Measurements from ENCODE around the gene RNU2-63P.
"Not testable (repeated sequence)": the region's sequence is repeated elsewhere in the genome, so short reads cannot be mapped to it uniquely, and the experiment has no call there.

The RNU2-63P gene

DNA sequence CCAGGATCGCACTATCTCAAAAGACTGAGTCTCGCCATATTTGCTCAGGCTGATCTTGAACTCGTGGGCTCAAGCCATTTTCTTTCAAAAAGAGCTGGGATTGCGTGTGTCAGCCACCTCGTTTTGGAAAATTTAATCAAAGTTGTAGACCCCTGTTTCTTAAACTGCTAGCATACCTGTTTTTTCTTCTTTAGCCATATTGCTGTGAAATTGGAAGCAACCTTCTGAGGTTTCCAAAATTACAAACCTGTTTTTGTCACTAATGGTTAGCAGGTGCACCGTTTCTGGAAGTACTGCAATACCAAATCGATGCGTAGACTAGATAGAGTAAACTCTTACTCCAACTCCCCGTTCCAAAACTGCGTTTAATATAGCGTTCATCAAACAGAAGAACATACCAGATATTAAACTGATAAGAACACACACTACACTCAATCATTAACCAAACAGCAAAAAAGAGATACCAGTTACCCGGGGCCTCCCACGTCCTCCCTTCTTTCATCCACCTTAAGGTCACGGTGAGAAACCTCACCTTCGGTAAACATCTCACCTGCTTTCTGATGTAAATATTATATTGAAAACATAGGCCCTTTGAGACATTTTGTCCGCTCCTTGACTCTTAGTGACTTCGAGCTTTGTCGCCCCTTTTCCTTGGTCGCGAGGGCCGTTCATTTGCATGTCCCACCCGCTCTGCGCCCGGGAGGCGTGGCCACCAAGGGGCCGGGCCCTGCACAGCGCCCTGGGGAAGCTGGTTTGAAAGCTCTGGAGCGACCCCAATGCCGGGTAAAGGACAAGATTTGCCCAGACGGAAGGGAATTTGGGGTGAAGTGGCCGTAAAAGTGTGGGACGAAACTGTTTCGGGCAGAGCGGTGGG is at the start of gene RNU2-63P:
Gene RNU2-63P, minus strand, starts transcription at position 462 of the 874 bp plus-strand sequence.
- DNase-seq: peak; percentile 88

DNA sequence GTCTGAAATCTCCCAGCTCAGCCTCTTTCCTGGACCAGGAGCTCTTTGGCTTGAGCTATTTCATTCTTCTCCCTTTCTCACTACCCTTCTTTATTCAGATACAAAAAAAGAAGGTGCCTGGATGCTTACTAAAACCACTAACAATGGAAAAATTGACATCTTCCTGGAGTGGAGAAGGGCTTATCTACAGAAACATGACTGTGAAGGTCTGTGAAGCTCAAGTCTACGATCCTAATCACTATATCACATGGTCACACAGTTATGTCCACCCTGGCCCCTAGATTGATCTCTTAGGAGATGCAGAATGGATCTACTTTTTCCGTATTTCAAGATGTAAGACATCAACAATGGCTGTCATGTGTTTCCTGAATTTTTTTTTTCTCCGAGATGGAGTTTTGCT is 44.9 kb upstream of the RNU2-63P start:
- no peak for DNase-seq

DNA sequence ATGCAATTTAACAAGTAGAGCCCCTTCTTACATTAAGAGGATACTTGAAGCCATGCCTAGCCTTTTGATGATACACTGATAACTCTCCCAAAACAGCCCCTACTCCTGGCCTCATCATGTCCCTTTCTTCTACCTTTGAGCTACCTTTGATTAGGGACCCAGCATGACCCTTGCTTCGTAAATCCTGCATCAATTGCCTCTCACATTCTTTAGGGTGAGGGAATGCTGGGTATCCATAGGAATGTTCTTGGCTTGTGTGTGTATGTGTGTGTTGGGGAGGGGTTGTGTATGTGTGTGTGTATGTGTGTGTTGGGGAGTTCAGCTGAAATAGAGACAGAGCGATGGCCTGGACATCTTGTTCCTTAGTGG is 44.5 kb upstream of the RNU2-63P start:
- DNase-seq: no peak

DNA sequence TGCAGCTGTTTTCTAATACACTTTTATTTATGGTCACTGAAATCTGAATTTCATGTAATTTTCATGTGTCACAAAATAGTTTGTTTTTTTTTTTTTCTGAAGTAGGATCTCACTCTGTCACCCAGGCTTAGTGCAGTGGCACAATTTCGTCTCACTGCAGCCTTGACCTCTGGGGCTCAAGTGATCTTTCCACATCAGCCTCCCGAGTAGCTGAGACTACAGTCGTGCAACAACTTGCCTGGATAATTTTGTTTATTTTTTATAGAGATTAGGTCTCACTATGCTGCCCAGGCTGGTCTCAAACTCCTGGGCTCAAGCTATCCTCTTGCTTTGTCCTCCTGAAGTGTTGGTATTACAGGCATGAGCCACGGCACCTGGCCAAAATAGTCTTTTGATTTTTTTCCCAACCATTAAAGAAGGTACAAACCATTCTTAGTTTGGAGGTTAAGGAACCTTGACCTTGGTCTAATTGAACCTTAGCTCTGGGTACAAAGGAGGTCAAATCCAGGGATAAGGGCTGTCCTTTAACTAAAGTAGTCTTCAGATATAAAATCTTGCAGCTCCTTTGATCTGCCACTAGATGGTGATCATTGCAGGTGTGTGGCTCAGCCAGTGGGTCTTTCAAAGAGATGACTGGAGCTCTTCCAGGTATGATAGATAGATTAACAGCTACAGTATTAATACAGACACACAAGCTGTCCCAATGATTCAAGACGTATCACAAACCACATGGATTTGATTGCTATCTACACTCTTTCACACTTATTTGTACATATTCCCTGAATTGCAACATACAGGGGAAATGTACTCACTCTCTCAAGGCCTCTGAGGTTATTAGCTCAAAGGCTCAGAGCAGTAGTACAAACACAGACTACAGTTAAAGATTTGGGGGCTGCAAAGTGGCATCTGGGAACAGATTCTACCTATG is 43.9 kb upstream of the RNU2-63P start:
- DNase-seq: peak; percentile 43

DNA sequence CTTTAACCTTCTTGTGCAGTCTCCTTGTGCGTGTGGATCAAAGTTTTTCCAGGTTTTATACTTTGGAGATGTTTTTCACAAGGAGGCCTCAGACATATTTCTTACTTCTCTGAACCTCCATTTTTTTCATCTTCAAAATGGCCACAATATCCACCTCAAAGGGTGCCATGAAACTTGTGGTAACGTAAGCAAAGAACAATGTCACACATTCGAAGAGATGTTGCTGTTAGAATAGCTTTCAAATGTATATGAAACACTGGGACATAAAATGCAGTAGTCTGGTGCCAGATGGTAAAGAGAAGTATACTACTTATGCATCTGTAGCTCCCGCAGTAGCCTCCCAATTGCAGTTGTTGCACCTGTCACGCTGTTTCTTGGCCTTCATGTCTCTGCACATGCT is 41.8 kb upstream of the RNU2-63P start:
- DNase-seq: no peak

DNA sequence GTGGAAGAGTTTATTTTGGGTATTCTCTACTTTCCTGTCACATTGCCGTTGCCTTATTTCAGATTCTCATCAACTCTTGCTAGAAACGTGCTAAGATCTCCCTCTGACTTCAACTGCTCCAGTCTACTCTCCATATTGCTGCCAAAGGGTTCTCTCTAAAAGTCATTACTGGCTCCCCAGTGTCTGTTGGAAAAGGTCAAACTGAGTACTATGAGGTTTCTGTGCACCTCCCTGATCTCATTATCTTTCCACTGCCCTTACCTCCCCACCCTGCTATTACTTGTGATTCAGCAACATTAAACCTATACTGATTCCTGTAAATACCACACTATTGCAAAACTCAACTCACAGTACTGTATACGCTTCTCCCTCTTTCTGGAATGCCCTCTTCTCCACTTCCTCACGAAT is 41.1 kb upstream of the RNU2-63P start:
- no peak for DNase-seq

DNA sequence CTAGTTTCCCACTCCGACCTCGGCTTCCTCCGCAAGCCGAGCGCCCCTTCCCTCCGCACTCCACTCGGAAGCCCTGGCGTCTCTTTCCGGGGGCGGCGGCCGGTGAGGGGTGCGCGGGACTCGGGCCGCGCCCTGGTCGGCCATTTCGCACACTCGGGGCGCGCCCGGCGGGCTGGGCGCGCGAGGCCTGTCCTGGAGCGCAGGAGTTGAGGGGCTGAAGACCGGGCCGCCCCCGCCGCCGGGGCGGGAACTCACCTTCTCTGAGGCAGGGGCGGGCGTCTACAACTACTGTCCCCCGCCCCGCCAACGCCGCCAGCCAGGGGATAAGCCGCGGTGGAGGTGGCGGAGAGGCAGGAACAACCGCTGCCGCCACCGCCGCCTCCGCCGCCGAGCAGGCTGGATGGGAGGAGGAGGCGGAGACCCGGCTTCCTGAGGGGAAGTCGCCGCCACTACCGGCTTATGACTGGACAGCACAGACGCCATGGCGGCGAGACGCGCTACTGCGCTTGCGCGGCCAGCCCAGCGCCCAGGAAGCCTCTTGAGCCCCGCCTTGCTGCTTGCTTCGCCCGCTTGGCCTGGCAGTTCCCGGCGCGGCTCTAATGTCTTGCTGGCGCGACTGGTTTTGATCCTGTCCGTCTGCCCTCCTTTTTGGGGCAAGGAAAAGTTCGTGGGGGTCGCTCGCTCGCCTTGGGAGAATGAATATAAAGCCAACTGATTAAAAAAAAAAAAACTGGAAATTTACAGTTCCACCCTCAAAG is 39.2 kb upstream of the RNU2-63P start, which contains the start of gene KRCC1:
Gene KRCC1, minus strand, starts transcription at position 413 of the 758 bp plus-strand sequence. CDS start 27,220 bp downstream, outside the sequence.
- DNase-seq: peak; percentile 87

DNA sequence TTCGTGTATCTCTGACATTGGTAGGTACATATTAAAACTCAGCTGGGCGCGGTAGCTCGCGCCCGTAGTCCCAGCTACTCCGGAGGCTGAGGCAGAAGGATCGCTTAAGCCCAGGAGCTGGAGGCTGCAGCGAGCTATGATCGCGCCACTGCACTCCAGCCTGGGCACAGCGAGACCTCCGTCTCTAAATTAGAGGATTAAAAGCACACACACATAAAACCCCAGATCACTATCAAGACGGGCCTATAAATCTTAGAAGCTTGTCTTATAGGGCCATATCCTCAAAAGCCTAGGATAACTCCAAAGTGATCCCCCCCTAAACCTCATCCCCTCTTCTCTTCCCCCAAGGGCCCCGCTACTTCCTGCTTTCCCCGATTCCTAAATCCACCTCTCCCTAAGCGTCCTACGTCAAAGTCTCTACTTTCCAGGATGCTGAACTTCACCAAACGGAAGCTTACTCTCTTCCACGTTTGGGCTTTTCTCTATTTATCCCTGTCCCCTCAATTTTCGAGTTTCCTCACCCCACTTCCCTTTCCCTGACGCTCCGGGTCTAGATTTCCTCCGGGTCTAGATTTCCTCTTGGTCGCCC is 38.5 kb upstream of the RNU2-63P start:
- no peak for DNase-seq

DNA sequence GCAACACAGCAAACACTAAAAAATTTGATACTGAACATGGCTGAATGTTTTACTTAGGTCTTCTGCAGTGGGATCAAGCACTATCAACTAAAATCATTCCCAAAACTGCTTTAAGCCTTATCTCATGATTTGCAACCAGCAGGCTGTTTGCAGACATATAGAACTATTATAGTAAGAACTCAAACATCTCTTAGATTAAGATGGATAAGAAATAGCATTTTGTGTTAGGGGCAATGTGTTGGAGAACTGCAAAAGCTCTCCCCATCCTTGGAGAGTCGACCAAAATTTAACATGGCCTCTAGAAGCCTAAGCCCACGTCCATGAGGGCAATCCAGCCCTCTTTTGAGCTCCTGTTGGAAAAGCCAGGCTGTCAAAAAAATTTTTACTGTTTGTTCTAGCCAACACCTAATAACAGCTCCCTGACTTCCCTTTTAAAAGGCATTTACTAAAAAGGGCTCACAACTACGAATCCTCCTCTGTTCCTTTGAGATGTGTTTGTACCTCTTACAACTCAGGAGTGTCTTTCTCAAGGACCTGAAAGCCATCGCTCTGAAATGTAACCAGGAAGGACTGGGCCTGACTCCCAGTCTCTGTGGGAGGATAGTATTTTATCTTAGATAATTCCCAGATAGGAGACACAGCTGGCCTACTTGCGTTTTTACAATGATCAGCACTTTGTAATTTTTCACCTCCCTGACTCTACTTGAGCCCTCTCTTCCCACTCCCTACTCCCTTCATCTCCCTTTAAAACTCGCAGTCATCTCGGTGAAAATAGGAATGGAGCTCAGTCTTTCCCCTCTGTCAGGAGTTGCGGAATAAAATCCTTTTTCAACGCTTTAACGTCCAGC is 37.8 kb upstream of the RNU2-63P start:
- no peak for DNase-seq

DNA sequence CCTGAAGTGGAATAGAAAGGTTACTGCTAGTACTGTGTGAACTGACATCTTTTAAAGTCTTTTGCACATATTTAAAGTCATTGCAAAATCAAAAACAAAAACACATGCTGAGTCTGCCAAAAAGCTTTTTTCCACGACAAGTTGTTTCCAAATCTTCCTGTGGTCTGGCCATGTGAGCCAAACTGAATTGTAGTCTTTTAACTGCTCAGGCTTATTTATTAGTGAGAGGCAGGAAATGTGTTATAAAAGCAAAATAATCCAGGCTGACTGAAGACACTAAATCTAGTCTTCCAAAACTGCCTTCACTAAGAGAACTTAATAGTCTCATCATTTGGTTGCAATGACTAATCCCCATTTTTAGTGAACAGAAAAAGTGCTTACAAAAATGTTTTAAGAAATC is 36.9 kb upstream of the RNU2-63P start:
- DNase-seq: no peak

DNA sequence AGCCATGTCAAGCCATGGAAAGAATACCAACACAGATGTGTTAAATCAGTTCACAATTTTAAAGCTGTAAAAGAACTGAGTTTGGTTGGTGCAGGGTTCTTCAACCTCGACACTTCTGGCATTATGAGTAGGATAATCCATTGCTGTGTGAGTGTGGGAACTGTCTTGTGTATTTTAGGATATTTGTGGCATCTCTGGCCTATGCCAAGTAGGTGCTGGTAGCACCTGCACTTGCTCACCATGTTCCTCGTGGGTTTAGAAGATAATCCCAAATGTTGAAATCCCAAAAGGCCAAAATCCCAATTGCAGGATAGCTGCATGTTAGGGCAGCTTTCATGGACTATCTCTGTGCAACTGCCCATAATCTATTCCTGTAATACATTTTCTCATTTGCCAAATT is 35.4 kb upstream of the RNU2-63P start:
- no peak for DNase-seq

DNA sequence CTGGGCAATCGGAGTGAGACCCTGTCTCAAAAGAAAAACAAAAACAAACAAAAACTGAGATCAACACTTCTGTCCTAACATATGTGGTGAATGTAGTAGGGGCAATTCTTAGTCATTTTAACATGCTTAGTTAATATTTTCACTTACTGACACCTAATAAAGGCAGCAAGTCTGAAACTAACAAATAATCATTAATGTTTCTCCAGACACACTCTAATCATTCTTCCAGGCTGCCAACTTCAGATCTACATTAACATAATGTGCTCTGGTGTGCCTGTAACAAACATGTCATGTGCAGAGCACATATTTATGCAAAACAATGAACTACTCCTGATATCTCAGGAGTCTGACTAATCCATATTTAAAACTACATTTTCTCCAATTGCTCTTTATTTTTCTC is 33.3 kb upstream of the RNU2-63P start:
- DNase-seq: no peak

DNA sequence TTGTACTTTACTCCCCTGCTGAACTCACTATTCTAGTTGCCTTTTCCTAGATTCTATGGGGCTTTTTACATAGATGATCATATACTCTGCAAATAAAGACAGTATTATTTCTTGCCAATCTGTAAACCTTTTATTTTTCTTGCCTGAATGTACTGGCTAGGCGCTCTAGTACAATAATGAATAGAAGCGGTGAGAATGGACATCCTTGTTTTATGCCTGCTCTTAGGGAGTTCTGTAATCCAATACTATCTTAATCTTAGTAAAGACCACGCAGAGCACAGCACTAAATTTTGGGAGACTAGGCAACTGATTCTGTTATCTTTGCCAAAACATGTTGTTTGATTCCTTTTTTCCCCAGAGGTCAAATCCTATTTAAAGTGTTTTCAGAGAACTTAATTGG is 32.2 kb upstream of the RNU2-63P start:
- no peak for DNase-seq

DNA sequence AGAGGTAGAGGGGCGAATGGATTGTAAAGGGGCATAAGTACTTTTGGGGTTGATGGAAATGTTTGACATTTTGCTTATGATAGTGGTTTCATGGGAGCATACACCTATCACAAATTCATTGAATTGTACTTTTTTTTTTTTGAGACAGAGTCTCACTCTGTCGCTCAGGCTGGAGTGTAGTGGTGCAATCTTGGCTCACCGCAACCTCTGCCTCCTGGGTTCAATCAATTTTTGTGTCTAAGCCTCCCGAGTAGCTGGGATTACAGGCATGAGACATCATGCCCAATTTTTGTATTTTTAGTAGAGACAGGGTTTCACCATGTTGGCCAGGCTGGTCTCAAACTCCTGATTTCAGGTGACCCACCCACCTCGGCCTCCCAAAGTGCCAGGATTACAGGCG is 29.2 kb upstream of the RNU2-63P start:
- DNase-seq: not testable (repeated sequence)

DNA sequence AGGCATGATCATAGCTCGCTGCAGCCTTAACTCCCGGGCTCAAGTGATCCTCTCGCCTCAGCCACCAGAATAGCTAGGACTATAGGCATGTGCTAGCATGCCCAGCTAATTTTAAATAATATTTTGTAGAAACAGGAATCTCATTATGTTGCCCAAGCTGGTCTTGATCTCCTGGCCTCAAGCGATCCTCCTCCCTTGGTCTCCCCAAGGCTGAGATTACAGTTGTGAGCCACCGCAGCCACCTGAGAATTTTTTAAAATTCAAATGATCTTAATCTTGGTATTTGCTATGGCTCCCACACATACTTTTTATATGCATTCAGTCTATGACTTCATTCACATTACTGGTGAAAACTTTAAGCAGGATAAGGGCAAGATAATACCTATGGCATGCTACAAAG is 26.1 kb upstream of the RNU2-63P start:
- no peak for DNase-seq

DNA sequence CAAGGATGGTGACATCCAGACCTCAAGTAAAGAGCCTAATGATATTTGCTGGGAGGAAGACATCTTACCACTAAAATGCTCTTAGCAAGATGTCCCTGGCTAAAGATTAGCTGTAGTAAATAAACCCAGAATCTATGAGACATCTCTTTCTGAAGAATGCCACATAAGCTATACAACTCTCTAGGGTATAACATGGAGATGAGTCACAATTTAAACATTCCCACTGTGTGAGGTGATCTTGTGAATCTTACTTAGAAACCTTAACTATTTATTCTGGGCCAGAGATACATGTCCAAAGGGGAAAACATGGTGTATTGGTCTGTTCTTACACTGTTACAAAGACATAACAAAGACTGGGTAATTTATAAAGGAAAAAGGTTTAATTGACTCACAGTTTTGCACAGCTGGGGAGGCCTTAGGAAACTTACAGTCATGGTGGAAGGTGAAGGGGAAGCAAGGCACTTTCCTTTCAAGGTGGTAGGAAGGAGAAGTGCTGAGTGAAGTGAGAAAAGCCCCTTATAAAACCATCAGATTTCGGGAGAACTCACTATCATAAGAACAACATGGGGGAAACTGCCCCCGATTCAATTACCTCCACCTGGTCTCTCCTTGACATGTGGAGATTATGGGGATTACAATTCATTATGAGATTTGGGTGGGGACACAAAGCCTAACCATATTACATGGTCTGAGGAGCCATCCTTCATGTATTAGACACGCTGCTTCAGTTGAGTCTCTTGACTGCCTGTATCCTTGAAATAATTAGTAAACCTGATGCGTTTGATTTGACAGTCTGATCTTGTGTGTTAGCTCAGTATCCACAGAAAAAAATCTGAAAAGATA is 22.1 kb upstream of the RNU2-63P start:
- no peak for DNase-seq

DNA sequence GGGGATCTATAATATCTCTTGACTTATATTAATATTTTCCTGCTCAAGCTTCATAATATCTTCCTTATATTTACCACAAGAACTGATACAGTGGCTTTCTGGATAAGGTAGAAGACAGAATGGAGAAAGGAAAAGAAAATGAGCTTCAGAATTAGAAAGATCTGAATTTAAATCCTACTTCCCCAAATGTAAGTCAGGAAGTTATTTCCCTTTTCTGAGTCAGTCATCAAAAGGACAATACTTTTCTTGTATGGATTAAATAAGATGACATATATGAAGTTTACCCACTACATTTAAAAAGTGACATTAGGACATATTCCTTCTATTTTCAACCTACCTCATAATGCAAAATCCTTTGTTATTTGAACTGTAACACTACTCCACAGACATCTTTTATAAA is 20.3 kb upstream of the RNU2-63P start:
- DNase-seq: no peak

DNA sequence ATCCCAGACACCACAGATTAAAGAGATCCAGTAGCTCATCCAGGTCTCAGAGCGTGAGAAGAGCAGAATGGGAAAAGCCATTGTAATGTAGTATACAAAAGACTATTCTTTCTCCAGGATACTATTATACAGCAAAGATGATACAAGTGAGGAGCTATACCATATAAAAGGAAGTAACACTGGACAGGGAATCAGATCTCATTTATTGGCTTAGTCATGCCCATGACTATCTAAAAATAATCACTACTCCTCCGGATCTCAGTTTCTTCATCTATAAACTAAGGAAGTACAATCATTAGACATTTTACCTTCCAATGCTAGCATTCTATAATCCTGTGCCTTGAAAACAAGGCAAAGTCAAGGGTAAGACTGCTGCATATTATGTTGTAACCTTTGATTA is 19.8 kb upstream of the RNU2-63P start:
- DNase-seq: no peak

DNA sequence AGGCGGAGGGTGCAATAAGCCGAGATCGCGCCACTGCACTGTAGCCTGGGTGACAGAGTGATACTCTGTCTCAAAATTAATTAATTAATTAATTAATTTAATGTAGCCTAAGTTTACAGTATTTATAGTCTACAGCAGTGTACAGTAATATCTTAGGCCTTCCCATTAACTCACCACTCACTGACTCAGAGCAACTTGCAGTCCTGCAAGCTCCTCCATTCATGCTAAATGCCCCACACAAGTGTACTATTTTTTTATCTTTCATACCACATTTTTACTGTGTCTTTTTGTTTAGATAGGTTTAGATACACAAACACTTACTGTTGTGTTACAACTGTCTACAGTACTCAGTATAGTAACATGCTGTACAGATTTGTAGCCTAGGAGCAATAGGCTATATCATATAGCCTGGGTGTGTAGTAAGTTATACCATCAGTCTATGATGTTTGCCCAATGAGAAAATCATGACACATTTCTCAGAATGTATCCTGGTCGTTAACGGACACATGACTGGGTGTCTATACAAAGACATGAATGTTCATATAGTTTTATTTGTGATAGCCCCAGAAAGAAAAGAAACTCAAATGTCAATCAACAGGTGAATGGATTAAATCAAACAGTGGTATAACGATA is 15.8 kb upstream of the RNU2-63P start:
- no peak for DNase-seq

DNA sequence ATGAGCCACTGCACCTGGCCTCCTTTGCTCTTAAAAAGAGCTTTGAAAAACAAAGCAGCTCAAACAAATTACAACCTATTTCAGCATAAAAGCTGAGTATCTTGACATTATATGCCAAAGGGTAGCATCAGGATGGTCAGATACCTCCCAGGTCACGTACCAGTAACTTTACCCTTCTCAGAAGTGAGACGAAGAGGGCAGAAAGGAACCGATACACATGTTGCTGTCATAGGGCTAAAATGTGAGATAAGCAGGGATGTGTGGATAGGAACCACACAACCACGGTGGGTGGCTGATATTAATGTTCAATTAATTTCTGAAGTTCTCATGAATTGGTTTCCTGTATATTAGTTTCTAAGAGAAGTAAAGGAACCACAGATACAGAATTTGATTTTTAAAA is 12.6 kb upstream of the RNU2-63P start:
- DNase-seq: no peak
